Gastrocnemius medialis (tissue), 4 donors: ENCODE results near the gene NME5. TPM values are rescaled to one million over a fixed set of nuclear protein-coding genes. Genes with fewer than 3 reads are reported as not detected.
"Not testable (repeated sequence)": the region's sequence is repeated elsewhere in the genome, so short reads cannot be mapped to it uniquely, and the experiment has no call there.

Experiments
- ATAC-seq, 2 donors: fragments of 150-250 bp; one replicate each; pipeline ENCODE4 v1.9.1; 2016
- DNase-seq, 2 donors: peaks; one replicate each; pipeline ENCODE4 v3.0.0-alpha.2; 2019
- H3K27ac ChIP-seq, 4 donors: fragments of 200-600 bp; sonication (generic); 1 replicate in 1 of 4; 2 replicates in 3 of 4; pipeline ENCODE4 v1.5.1; 2016 to 2018; ENCODE audit warnings: mild to moderate bottlenecking in 2 of 4, moderate library complexity in 1 of 4
- H3K27me3 ChIP-seq, 3 donors: fragments of 200-600 bp; sonication (generic) in 2 of 3; 1 replicate in 1 of 3; 2 replicates in 2 of 3; pipeline versions ENCODE4 v1.5.1 to v1.6.0; 2016 to 2019; ENCODE audit warnings: mild to moderate bottlenecking in 1 of 3, moderate library complexity in 1 of 3
- H3K36me3 ChIP-seq, 2 donors: fragments of 200-600 bp; sonication (generic) in 1 of 2; one replicate each; pipeline ENCODE4 v1.5.1; 2017 to 2018
- H3K4me1 ChIP-seq, 2 donors: fragments of 200-600 bp; sonication (generic) in 1 of 2; one replicate each; pipeline ENCODE4 v1.5.1; 2016 to 2017; ENCODE audit warnings: mild to moderate bottlenecking in 2 of 2
- H3K4me3 ChIP-seq, 4 donors: fragments of 200-600 bp; sonication (generic) in 3 of 4; 1 replicate in 1 of 4; 2 replicates in 3 of 4; pipeline ENCODE4 v1.5.1; 2016 to 2019; ENCODE audit warnings: mild to moderate bottlenecking in 2 of 4
- H3K9me3 ChIP-seq, 3 donors: fragments of 200-600 bp; sonication (generic) in 2 of 3; 1 replicate in 1 of 3; 2 replicates in 2 of 3; pipeline ENCODE4 v1.5.1; 2016 to 2019
- CTCF ChIP-seq, 5 experiments: fragments of 450-650 bp in 3 of 5; fragments of 200-600 bp in 2 of 5; sonication (generic) in 2 of 5; IDR thresholded peaks in 4 of 5; conservative IDR thresholded peaks in 1 of 5; 1 replicate in 4 of 5; 2 replicates in 1 of 5; pipeline ENCODE4 v1.5.1; 2016 to 2019; ENCODE audit warnings: antibody characterized with exemption in 5 of 5, mild to moderate bottlenecking in 3 of 5, moderate library complexity in 3 of 5
- POLR2A ChIP-seq, 2 donors: fragments of 450-650 bp; IDR thresholded peaks; one replicate each; pipeline ENCODE4 v1.6.1; 2017; ENCODE audit warnings: antibody characterized with exemption in 2 of 2, mild to moderate bottlenecking in 2 of 2, moderate library complexity in 2 of 2
- in situ Hi-C, 4 donors: fragments of 200-750 bp; cut with MboI; loops; one replicate each; pipeline versions ENCODE4 v1.15.0 to v1.8.0; 2017; ENCODE audit warnings: low sequenced_read_pairs in 4 of 4
- intact Hi-C: fragments of 100-400 bp; cut with DNase I; formaldehyde crosslinking; loops from one replicate; pipeline ENCODE4 v1.15.1; 2023; ENCODE audit warnings: low total_unique reads
- total RNA-seq, 4 donors: library from RNA; depleted of rRNA; stranded (reverse); fragments of >200 nt; gene quantifications; one replicate each; pipeline versions ENCODE4 v1.1.0 to v1.2.3, GENCODE V29; 2016

The NME5 gene
- total RNA-seq, 4 donors from 2014 or later: 0.51 TPM; not detected in 2

DNA sequence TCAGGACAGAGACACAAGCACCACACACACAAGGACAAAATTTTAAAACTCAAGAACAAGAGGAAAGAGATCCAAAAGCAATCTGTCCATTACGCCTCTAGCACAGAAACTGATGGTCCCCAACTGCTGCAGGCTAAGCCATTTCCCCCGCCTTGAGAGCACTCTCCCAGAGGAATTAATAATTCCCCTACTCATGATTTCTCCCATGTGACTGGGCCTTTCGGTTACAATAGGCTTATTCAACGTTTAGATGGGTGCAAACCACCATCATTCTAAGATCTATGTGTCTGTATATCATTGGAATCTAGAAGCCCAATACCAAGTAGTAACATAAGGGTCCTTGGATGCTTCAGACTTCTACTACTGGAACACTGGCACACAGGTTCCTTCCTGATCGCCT, 20.4 kb upstream of the NME5 start:
- in situ Hi-C loops (no loop called here), intact Hi-C loops (no loop called here)

DNA sequence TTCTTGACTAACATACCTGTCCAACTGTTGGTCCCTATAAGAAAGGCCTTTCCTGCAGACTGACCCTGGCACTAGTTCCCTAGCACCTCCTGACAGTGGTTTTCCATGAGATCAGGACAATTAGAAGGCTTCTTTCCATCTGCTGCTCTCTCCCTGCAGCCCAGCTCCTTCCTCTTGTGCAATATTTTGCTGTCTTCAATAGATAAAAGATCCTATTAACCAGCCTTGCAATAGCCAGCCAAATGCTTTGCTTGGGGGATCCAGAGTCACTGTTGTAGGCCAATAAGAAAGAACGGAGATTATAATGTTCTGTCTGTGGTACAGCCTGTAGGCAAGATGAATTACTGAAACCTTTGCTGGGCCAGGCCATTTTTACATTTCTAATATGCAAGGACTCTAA, 18.4 kb upstream of the NME5 start:
- no peak for ATAC-seq
- TF ChIP-seq POLR2A (IDR thresholded peaks at IDR 0.05) (no peak), CTCF (IDR thresholded peaks at IDR 0.05 in 4 of 5, conservative IDR thresholded peaks at IDR 0.05 in 1 of 5) (no peak)
- Histone ChIP-seq H3K27ac (no peak overlapping the region), H3K36me3 (peaks cover 0 to 68% of the 10 kb centered on the region in 2 donors), H3K4me3 (no peak overlapping the region), H3K27me3 (no peaks in the 10 kb centered on the region), H3K9me3 (no peaks in the 10 kb centered on the region), H3K4me1 (no peaks in the 10 kb centered on the region)
- intact Hi-C loops: no loop called here
- DNase-seq: no peak
- in situ Hi-C loops: no loop called here

More for the DNA sequence above, 20.4 kb upstream of the NME5 start:
- no peak overlapping the region for H3K27ac ChIP-seq
- H3K9me3 ChIP-seq: no peaks in the 10 kb centered on the region
- ATAC-seq (no peak), DNase-seq (no peak)
- peaks cover 3 to 88% of the 10 kb centered on the region in 2 donors for H3K36me3 ChIP-seq
- no peaks in the 10 kb centered on the region for H3K4me1 ChIP-seq
- no peak for TF ChIP-seq CTCF (IDR thresholded peaks at IDR 0.05 in 4 of 5, conservative IDR thresholded peaks at IDR 0.05 in 1 of 5)
- TF ChIP-seq POLR2A (IDR thresholded peaks at IDR 0.05): no peak
- no peaks in the 10 kb centered on the region for H3K27me3 ChIP-seq
- no peak overlapping the region for H3K4me3 ChIP-seq

DNA sequence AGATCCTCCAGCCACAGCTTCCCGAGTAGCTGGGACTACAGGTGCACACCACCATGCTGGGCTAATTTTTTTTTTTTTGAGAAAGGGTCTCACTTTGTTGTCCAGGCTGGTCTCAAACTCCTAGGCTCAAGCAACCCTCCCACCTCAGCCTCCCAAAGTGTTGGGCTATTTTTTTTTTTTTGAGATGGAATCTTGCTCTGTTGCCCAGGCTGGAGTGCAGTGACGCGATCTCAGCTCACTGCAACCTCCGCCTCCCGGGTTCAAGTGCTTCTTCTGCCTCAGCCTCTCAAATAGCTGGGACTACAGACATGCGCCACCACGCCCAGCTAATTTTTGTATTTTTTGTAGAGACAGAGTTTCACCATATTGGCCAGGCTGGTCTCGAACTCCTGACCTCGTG, 16.7 kb upstream of the NME5 start:
- H3K4me3 ChIP-seq, DNase-seq, intact Hi-C loops, in situ Hi-C loops, H3K4me1 ChIP-seq, H3K9me3 ChIP-seq, H3K27me3 ChIP-seq, H3K27ac ChIP-seq, ATAC-seq: not testable (repeated sequence)
- peaks cover 0 to 51% of the 10 kb centered on the region in 2 donors for H3K36me3 ChIP-seq

GRCh38 chr5:138149530-138149929, 10.3 kb upstream of the NME5 start:
- Histone ChIP-seq H3K4me1 (no peaks in the 10 kb centered on the region), H3K27me3 (no peaks in the 10 kb centered on the region), H3K4me3 (no peak overlapping the region), H3K27ac (no peak overlapping the region), H3K36me3 (no peaks in the 10 kb centered on the region), H3K9me3 (no peaks in the 10 kb centered on the region)
- no peak for ATAC-seq
- in situ Hi-C loops: loop anchor here in 3 of 4 donors (25.0 kb wide), 4 partner anchors 112 to 512 kb away; partner anchors contain the start of gene FAM13B (in 1 of the 3)
- DNase-seq: no peak
- intact Hi-C loops: no loop called here
- TF ChIP-seq POLR2A (IDR thresholded peaks at IDR 0.05) (no peak), CTCF (IDR thresholded peaks at IDR 0.05 in 4 of 5, conservative IDR thresholded peaks at IDR 0.05 in 1 of 5) (no peak)

DNA sequence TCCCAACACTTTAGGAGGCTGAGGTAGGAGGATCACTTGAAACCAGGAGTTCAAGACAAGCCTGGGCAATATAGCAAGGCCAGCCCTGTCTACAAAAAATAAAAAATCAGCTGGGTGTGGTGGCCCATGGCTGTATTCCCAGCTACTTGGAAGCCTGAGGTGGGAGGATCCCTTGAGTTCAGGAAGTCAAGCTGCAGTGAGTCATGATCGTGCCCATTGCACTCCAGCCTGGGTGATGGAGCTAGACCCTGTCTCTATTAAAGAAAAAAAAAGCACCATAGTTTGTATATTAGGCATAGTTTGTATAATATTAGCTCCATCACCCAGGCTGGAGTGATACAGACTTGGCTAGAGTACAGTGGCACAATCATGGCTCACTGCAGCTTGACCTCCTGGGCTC, 9.6 kb upstream of the NME5 start:
- Histone ChIP-seq H3K27ac (no peak overlapping the region), H3K36me3 (no peaks in the 10 kb centered on the region), H3K4me1 (no peaks in the 10 kb centered on the region), H3K9me3 (no peaks in the 10 kb centered on the region), H3K4me3 (no peak overlapping the region), H3K27me3 (no peaks in the 10 kb centered on the region)
- in situ Hi-C loops: loop anchor here in 3 of 4 donors (25.0 kb wide), 4 partner anchors 112 to 512 kb away; partner anchors contain the start of gene FAM13B (in 1 of the 3)
- ATAC-seq (peak in 1 of 2 donors; percentile 46), DNase-seq (no peak)
- TF ChIP-seq POLR2A (IDR thresholded peaks at IDR 0.05) (no peak), CTCF (IDR thresholded peaks at IDR 0.05 in 4 of 5, conservative IDR thresholded peaks at IDR 0.05 in 1 of 5) (no peak)
- intact Hi-C loops: no loop called here

DNA sequence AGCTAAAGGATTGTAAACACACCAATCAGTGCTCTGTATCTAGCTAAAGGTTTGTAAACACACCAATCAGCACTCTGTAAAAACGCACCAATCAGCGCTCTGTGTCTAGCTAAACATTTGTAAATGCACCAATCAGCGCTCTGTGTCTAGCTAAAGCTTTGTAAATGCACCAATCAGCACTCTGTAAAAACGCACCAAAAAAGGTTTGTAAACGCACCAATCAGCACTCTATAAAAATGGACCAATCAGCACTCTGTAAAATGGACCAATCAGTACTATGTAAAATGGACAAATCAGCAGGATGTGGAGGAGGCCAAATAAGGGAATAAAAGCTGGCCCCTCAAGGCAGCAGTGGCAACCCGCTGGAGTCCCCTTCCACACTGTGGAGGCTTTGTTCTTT, 4.3 kb upstream of the NME5 start:
- ATAC-seq, H3K36me3 ChIP-seq, H3K4me1 ChIP-seq, DNase-seq, H3K27ac ChIP-seq, H3K9me3 ChIP-seq, H3K27me3 ChIP-seq, H3K4me3 ChIP-seq, intact Hi-C loops: not testable (repeated sequence)
- in situ Hi-C loops: loop anchor here in 3 of 4 donors (25.0 kb wide), 4 partner anchors 106 to 506 kb away; partner anchors contain the start of gene FAM13B (in 1 of the 3)
